GM23248 (cell line): Measurements from ENCODE around the gene IGF1R. TPM values are rescaled to one million over a fixed set of nuclear protein-coding genes. Genes with fewer than 3 reads are reported as not detected.

Experiments
- DNase-seq: peaks from one replicate; pipeline ENCODE4 v3.0.0-alpha.2; 2015
- H2AFZ ChIP-seq: fragments of 200-600 bp; sonication (generic); 2 replicates; pipeline ENCODE4 v1.6.1; 2016; ENCODE audit warnings: antibody characterized with exemption
- H3F3A ChIP-seq: fragments of 200-600 bp; sonication (generic); 2 replicates; pipeline ENCODE4 v1.6.1; 2016; ENCODE audit warnings: mild to moderate bottlenecking, antibody characterized with exemption, mixed run types; ENCODE audit not compliant: insufficient read depth
- H3K27ac ChIP-seq: fragments of 200-600 bp; sonication (generic); 2 replicates; pipeline ENCODE4 v1.5.1; 2016; ENCODE audit warnings: mild to moderate bottlenecking
- H3K27me3 ChIP-seq: fragments of 200-600 bp; sonication (generic); replicated peaks from 2 replicates; pipeline ENCODE4 v1.6.1; 2016; ENCODE audit warnings: mild to moderate bottlenecking; ENCODE audit not compliant: insufficient read depth
- H3K36me3 ChIP-seq: fragments of 200-600 bp; sonication (generic); 2 replicates; pipeline ENCODE4 v1.6.1; 2016; ENCODE audit warnings: low read depth, mild to moderate bottlenecking
- H3K4me1 ChIP-seq: fragments of 200-600 bp; sonication (generic); 2 replicates; pipeline ENCODE4 v1.6.1; 2016; ENCODE audit warnings: mild to moderate bottlenecking; ENCODE audit not compliant: insufficient read depth
- H3K4me2 ChIP-seq: fragments of 200-600 bp; sonication (generic); one replicate; pipeline ENCODE4 v1.6.1; 2016; ENCODE audit warnings: mild to moderate bottlenecking; ENCODE audit not compliant: unreplicated experiment
- H3K4me3 ChIP-seq: fragments of 200-600 bp; sonication (generic); 2 replicates; pipeline ENCODE4 v1.5.1; 2016; ENCODE audit warnings: mild to moderate bottlenecking
- H3K79me2 ChIP-seq: fragments of 200-600 bp; sonication (generic); 2 replicates; pipeline ENCODE4 v1.6.1; 2016; ENCODE audit warnings: mild to moderate bottlenecking; ENCODE audit not compliant: insufficient read depth
- H3K9ac ChIP-seq: fragments of 200-600 bp; sonication (generic); 2 replicates; pipeline ENCODE4 v1.6.1; 2016; ENCODE audit warnings: mild to moderate bottlenecking
- H3K9me2 ChIP-seq: fragments of 200-600 bp; sonication (generic); 2 replicates; pipeline ENCODE4 v1.6.1; 2016; ENCODE audit warnings: mixed run types, mild to moderate bottlenecking, moderate library complexity; ENCODE audit not compliant: insufficient read depth
- H3K9me3 ChIP-seq: fragments of 200-600 bp; sonication (generic); one replicate; pipeline ENCODE4 v1.6.1; 2017; ENCODE audit warnings: low read depth
- H4K20me1 ChIP-seq: fragments of 200-600 bp; sonication (generic); 2 replicates; pipeline ENCODE4 v1.6.0; 2016; ENCODE audit not compliant: insufficient read depth
- EZH2 ChIP-seq: fragments of 200-600 bp; sonication (generic); IDR thresholded peaks from 2 replicates; pipeline ENCODE4 v1.6.1; 2018; ENCODE audit warnings: antibody characterized with exemption, mild to moderate bottlenecking; ENCODE audit not compliant: insufficient read depth, poor library complexity, severe bottlenecking
- EZH2phosphoT487 ChIP-seq: fragments of 200-600 bp; sonication (generic); IDR thresholded peaks from 2 replicates; pipeline ENCODE4 v1.6.1; 2018; ENCODE audit warnings: antibody characterized with exemption, moderate library complexity, mild to moderate bottlenecking, low read depth; ENCODE audit not compliant: insufficient read depth
- WGBS, 2 experiments: methylation state at CpG; one replicate each; pipeline ENCODE4 v1.1.6; 2015 to 2017; ENCODE audit warnings: low lambda C conversion rate in 2 of 2, low coverage in 1 of 2; ENCODE audit errors: missing lambda C conversion rate in 2 of 2; 5-methylcytosine and 5-hydroxymethylcytosine counted together
- in situ Hi-C: fragments of 300-500 bp; cut with MboI; formaldehyde crosslinking; loops from 2 replicates; pipeline ENCODE4 v1.15.0; 2020
- polyA plus RNA-seq: library from polyadenylated mRNA; unstranded; fragments of >200 nt; fragmentation: Nextera tagmentation; extraction: Ambion mirVana; gene quantifications from 2 replicates; pipeline ENCODE4 v1.2.1, GENCODE V29; 2016
- total RNA-seq: library from RNA; depleted of rRNA; stranded (reverse); fragments of >200 nt; shearing (Covaris generic); gene quantifications from 2 replicates; pipeline ENCODE4 v1.2.3, GENCODE V29; 2014; rRNA removed

Gene IGF1R
- 23.6 and 48.6 TPM in 2 replicates for total RNA-seq
- 22.0 and 26.5 TPM in 2 replicates for polyA plus RNA-seq

DNA sequence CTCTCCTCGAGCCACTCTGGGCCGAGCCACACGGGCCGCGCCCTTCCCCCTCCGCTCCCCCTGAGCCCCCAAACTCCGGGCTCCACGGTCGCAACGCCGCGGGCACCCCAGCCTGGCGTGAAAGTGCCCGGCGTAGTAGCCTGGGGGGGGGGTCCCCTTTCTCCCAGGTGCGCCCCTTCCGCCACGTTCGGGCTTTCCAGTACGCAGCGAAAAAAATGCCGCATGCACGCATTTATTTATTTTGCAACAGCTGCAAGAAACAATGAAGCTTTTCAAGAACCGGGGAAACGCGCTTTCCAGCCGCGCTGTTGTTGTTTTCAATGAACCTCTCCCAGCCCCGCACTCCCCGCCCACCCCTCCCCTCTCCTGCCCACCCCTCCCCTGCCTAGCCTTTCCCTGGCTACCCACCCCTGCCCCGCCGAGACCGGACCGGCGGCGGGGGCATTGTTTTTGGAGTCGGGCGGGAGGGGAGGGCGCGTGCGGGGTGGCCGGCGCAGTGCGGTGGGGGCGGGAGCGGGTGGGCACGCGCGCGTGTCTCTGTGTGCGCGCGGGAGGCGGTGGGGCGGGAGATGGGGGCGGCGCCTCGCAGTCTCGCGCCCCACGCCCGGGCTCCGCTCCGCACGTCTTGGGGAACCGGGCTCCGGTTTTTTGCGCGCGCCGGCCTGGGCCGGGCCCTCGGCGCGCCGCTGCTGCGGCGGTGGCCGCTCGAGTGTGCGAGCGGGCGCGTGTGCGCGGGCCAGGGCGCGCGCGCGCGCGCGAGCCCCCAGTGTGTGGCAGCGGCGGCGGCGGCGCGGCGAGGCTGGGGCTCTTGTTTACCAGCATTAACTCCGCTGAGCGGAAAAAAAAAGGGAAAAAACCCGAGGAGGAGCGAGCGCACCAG, at the start of gene IGF1R:
Gene IGF1R, plus strand, starts transcription at position 766 of the 880 bp plus-strand sequence. CDS start 1,043 bp downstream, outside the sequence.
- TF ChIP-seq EZH2: no peak
- no peak for TF ChIP-seq EZH2phosphoT487
- no peaks in the 10 kb centered on the region for H3K36me3 ChIP-seq
- WGBS, 2 experiments: 0 to 2% methylated on average over 38 to 95 of the region's 106 CpGs
- H3K4me1 ChIP-seq: peaks cover 13% of the 10 kb centered on the region
- no peaks in the 10 kb centered on the region for H3K9me3 ChIP-seq
- peak within 1 kb of the TSS; percentile 90 for H3K4me3 ChIP-seq
- DNase-seq: peak; percentile 95
- no peaks in the 10 kb centered on the region for H3K9me2 ChIP-seq
- peaks cover 38% of the 10 kb centered on the region for H3K79me2 ChIP-seq
- no peaks in the 10 kb centered on the region for H4K20me1 ChIP-seq
- peaks cover 26% of the 10 kb centered on the region for H3F3A ChIP-seq
- in situ Hi-C loops: loop anchor here (10.0 kb wide), 2 partner anchors 133 to 203 kb away; no protein-coding TSS in a partner anchor
- peak within 1 kb of the TSS; percentile 99 for H3K4me2 ChIP-seq
- peak within 1 kb of the TSS; percentile 94 for H2AFZ ChIP-seq
- peak within 1 kb of the TSS; percentile 89 for H3K9ac ChIP-seq
- H3K27me3 ChIP-seq: peaks cover 31% of the 10 kb centered on the region
- peak within 1 kb of the TSS; percentile 86 for H3K27ac ChIP-seq

DNA sequence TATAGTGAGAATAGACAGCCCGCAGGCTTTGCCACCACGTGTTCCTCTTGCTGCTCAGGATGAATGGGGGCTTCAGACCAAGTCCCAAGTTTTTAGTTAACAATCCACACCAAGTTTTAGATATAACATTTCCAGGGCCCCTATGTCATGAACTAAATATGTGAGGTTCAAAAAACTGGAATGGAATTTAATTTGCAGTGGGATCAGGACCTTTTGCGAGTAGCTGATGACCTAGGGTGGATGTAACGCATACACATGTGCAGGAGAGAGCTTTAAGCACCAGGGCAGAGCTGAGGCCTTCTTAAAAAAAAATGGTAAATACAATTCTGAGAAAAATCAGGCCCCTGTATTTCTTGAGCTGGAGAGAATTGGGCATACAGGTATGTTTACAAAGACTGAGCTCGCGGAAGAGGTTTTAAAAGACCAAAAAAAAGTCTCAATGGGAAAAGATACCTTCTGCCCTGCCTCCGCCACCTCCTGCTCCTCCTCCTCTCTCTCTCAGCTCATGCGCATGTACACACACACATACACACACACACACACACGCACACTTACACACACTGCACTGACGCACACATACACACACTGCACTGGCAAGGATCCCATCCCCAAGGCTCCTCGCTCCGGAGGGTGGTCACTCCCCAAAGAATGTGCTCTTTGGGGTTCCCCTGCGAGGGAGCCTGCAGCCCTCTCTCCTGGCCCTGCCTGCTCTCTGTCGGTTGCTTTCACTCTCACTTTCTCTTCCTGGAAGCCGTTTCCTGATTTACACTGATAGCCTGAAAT, 48.2 kb upstream of the IGF1R start:
- Histone ChIP-seq H3F3A (no peaks in the 10 kb centered on the region), H3K9me3 (no peaks in the 10 kb centered on the region), H3K9me2 (no peaks in the 10 kb centered on the region), H3K27ac (no peak overlapping the region), H3K27me3 (peaks cover 49% of the 10 kb centered on the region), H3K4me3 (peak overlapping the region; percentile 29; the same call in 1 of the 2 replicates), H3K79me2 (no peaks in the 10 kb centered on the region), H3K9ac (no peak overlapping the region), H3K36me3 (no peaks in the 10 kb centered on the region), H3K4me2 (peak overlapping the region; percentile 48), H4K20me1 (no peaks in the 10 kb centered on the region), H3K4me1 (no peaks in the 10 kb centered on the region), H2AFZ (peak overlapping the region; percentile 53; the same call in 1 of the 2 replicates)
- in situ Hi-C loops: no loop called here
- no peak for DNase-seq
- WGBS, 2 experiments: 40 to 41% methylated on average over 15 of the region's 15 CpGs
- no peak for TF ChIP-seq EZH2
- no peak for TF ChIP-seq EZH2phosphoT487

DNA sequence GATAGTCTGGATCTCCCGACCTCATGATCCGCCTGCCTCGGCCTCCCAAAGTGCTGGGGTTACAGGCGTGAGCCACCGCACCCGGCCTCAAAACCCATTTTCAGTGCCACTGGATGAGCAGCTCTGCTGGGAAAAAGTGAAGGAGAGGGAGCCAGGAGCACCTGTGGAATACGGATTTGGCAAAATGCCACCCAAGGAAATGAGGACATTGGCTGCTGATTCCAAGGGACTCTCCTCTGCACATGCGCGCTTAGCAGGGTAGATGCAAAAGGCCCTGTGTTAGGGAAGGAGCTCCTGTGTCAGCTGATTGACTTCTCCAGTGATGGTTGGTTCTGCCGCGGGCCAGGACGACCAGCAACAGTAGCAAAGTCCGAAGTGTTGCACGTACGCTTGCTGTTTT, 43.4 kb upstream of the IGF1R start:
- 0 out of 2 replicates have a peak, but pooled peaks cover 4% of the 10 kb centered on the region for H3K4me1 ChIP-seq
- H2AFZ ChIP-seq: no peak overlapping the region
- no peaks in the 10 kb centered on the region for H3K79me2 ChIP-seq
- no peak overlapping the region for H3K4me2 ChIP-seq
- no peak overlapping the region for H3K9ac ChIP-seq
- H3K9me3 ChIP-seq: no peaks in the 10 kb centered on the region
- TF ChIP-seq EZH2phosphoT487 (no peak), EZH2 (no peak)
- no peaks in the 10 kb centered on the region for H3F3A ChIP-seq
- no peak overlapping the region for H3K27ac ChIP-seq
- no peaks in the 10 kb centered on the region for H4K20me1 ChIP-seq
- in situ Hi-C loops: no loop called here
- no peak for DNase-seq
- H3K4me3 ChIP-seq: no peak overlapping the region
- H3K9me2 ChIP-seq: no peaks in the 10 kb centered on the region
- WGBS, 2 experiments: 85% methylated on average over 14 to 15 of the region's 15 CpGs
- H3K27me3 ChIP-seq: peaks cover 35% of the 10 kb centered on the region
- no peaks in the 10 kb centered on the region for H3K36me3 ChIP-seq
